Transverse colon (tissue), 4 donors: ENCODE data around the gene CYP4F2. TPM values are rescaled to one million over a fixed set of nuclear protein-coding genes. Genes with fewer than 3 reads are reported as not detected.

Experiments used
- DNase-seq: peaks from one replicate; pipeline ENCODE4 v3.0.0-alpha.2; 2019
- H3K27ac ChIP-seq, 4 donors: fragments of 200-600 bp; sonication (generic); 2 replicates each; pipeline ENCODE4 v1.5.1; 2016 to 2018; ENCODE audit warnings: inconsistent platforms in 4 of 4
- H3K27me3 ChIP-seq: fragments of 200-600 bp; sonication (generic); 2 replicates; pipeline ENCODE4 v1.5.1; 2017; ENCODE audit warnings: inconsistent platforms
- H3K36me3 ChIP-seq, 4 donors: fragments of 200-600 bp; sonication (generic); 2 replicates each; pipeline ENCODE4 v1.5.1; 2017 to 2019; ENCODE audit warnings: inconsistent platforms in 4 of 4
- H3K4me1 ChIP-seq, 4 donors: fragments of 200-600 bp; sonication (generic); 2 replicates each; pipeline ENCODE4 v1.5.1; 2017 to 2020; ENCODE audit warnings: inconsistent platforms in 4 of 4
- H3K4me3 ChIP-seq, 4 donors: fragments of 200-600 bp; sonication (generic); 1 replicate in 1 of 4; 2 replicates in 3 of 4; pipeline versions ENCODE4 v1.5.1 to v1.6.1; 2017 to 2019; ENCODE audit warnings: inconsistent platforms in 4 of 4
- H3K9me3 ChIP-seq, 2 donors: fragments of 200-600 bp; sonication (generic); 2 replicates each; pipeline ENCODE4 v1.5.1; 2017 to 2019; ENCODE audit warnings: inconsistent platforms in 2 of 2
- CTCF ChIP-seq, 5 experiments: fragments of 200-600 bp in 3 of 5; fragments of 450-650 bp in 2 of 5; sonication (generic) in 3 of 5; IDR thresholded peaks; 1 replicate in 2 of 5; 2 replicates in 3 of 5; pipeline ENCODE4 v1.5.1; 2016 to 2017; ENCODE audit warnings: antibody characterized with exemption in 5 of 5, inconsistent platforms in 3 of 5, mild to moderate bottlenecking in 2 of 5, moderate library complexity in 1 of 5
- EP300 ChIP-seq: sonication (generic); formaldehyde crosslinking; IDR thresholded peaks from one replicate; pipeline ENCODE4 v1.6.1; 2017; ENCODE audit warnings: antibody characterized with exemption, low read depth
- POLR2A ChIP-seq: fragments of 450-650 bp; IDR thresholded peaks from one replicate; pipeline ENCODE4 v1.6.1; 2016; ENCODE audit warnings: antibody characterized with exemption, mild to moderate bottlenecking, moderate library complexity
- POLR2AphosphoS5 ChIP-seq, 3 donors: sonication (generic); formaldehyde crosslinking; IDR thresholded peaks; one replicate each; pipeline ENCODE4 v1.6.1; 2016; ENCODE audit warnings: antibody characterized with exemption in 3 of 3
- WGBS, 2 donors: methylation state at CpG; one replicate each; pipeline ENCODE4 v1.1.5; 2018; ENCODE audit warnings: low coverage in 1 of 2; 5-methylcytosine and 5-hydroxymethylcytosine counted together
- in situ Hi-C, 4 donors: fragments of 200-750 bp; cut with MboI; loops; one replicate each; pipeline versions ENCODE4 v1.15.0 to v1.15.1; 2017; ENCODE audit warnings: low sequenced_read_pairs in 3 of 4, low pct_ligation_motif_present in 1 of 4, low pct_unique_long_range_greater_than_20kb in 1 of 4
- intact Hi-C: fragments of 100-400 bp; cut with DNase I; formaldehyde crosslinking; loops from one replicate; pipeline ENCODE4 v1.15.1; 2023; ENCODE audit warnings: low total_unique reads
- total RNA-seq, 4 donors: library from RNA; depleted of rRNA; stranded (reverse); fragments of >200 nt; gene quantifications; one replicate each; pipeline ENCODE4 v1.1.0, GENCODE V29; 2016

Gene CYP4F2
- total RNA-seq, 4 donors from 2014 or later, result 24.2 to 166 (median 32.7) TPM

GRCh38 chr19:15862444-15862843 is 35.4 kb downstream of the CYP4F2 start:
- intact Hi-C loops (no loop called here), in situ Hi-C loops (no loop called here)
- Histone ChIP-seq H3K9me3 (no peaks in the 10 kb centered on the region), H3K4me1 (no peaks in the 10 kb centered on the region), H3K27ac (no peak overlapping the region), H3K27me3 (no peaks in the 10 kb centered on the region), H3K36me3 (no peaks in the 10 kb centered on the region), H3K4me3 (no peak overlapping the region)
- DNase-seq, result no peak
- 56 to 69% methylated on average over 3 to 7 of the region's 7 CpGs for WGBS, 2 donors
- TF ChIP-seq POLR2A (no peak), POLR2AphosphoS5 (IDR thresholded peaks at IDR 0.05) (no peak), CTCF (IDR thresholded peaks at IDR 0.05) (no peak), EP300 (no peak)

DNA sequence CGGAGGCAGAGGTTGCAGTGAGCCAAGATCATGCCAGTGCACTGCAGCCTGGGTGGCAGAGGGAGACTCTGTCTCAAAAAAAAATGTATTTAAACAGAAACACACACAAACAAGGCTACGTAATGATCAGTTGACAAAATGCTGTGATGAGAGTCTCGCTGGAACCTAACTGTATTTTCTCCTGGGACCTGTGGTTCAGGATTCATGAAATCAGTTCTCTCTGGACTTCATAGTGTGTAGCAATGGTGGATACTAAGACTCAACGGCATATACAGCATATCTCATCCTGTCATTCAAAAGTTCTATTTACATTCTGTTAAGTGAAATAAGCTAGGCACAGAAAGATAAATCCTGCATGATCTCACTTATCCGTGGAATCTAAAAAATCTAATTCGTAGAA is 37.4 kb downstream of the CYP4F2 start:
- TF ChIP-seq POLR2AphosphoS5 (IDR thresholded peaks at IDR 0.05) (no peak), POLR2A (no peak), EP300 (no peak), CTCF (IDR thresholded peaks at IDR 0.05) (no peak)
- Histone ChIP-seq H3K4me1 (no peaks in the 10 kb centered on the region), H3K27ac (no peak overlapping the region), H3K27me3 (no peaks in the 10 kb centered on the region), H3K4me3 (no peak overlapping the region), H3K9me3 (no peaks in the 10 kb centered on the region), H3K36me3 (no peaks in the 10 kb centered on the region)
- DNase-seq, result no peak
- intact Hi-C loops (no loop called here), in situ Hi-C loops (no loop called here)
- WGBS, 2 donors, result 69 to 74% methylated on average over 2 to 6 of the region's 6 CpGs

- Histone ChIP-seq H3K4me1 (no peaks in the 10 kb centered on the region), H3K9me3 (no peaks in the 10 kb centered on the region), H3K27ac (no peak overlapping the region), H3K36me3 (no peaks in the 10 kb centered on the region), H3K4me3 (no peak overlapping the region), H3K27me3 (no peaks in the 10 kb centered on the region)
- in situ Hi-C loops (no loop called here), intact Hi-C loops (no loop called here)
- TF ChIP-seq POLR2AphosphoS5 (IDR thresholded peaks at IDR 0.05) (no peak), POLR2A (no peak), CTCF (IDR thresholded peaks at IDR 0.05) (no peak), EP300 (no peak)
- DNase-seq, result no peak
- WGBS, 2 donors, result 68 to 92% methylated on average over 4 to 6 of the region's 6 CpGs
Measured at GRCh38 chr19:15859187-15859586, 38.7 kb downstream of the CYP4F2 start.

- TF ChIP-seq POLR2A (no peak), EP300 (no peak), POLR2AphosphoS5 (IDR thresholded peaks at IDR 0.05) (no peak), CTCF (IDR thresholded peaks at IDR 0.05) (no peak)
- intact Hi-C loops, result no loop called here
- H3K27ac ChIP-seq, result no peak overlapping the region
- no peak overlapping the region for H3K4me3 ChIP-seq
- DNase-seq, result no peak
- no peaks in the 10 kb centered on the region for H3K36me3 ChIP-seq
- WGBS, 2 donors, result 74% methylated on average over 3 of the region's 3 CpGs; no CpG with 5 or more reads in 1 of the 2 donors
- no peaks in the 10 kb centered on the region for H3K9me3 ChIP-seq
- in situ Hi-C loops, result no loop called here
- H3K27me3 ChIP-seq, result no peaks in the 10 kb centered on the region
- H3K4me1 ChIP-seq, result no peaks in the 10 kb centered on the region
Measured at GRCh38 chr19:15850385-15850784, 47.5 kb downstream of the CYP4F2 start.
